K562 treated with DMSO at 1 percent for 4 hours (cell line): Measurements from ENCODE around the gene APBA2. TPM values are rescaled to one million over a fixed set of nuclear protein-coding genes. Genes with fewer than 3 reads are reported as not detected.

Source experiments
- total RNA-seq: library from RNA; unstranded; fragments of 300-600 nt; gene quantifications from 2 replicates; pipeline ENCODE4 v1.2.3, GENCODE V29; 2022; ENCODE audit not compliant: insufficient read depth

Gene APBA2
- total RNA-seq = 23.0 and 28.2 TPM in 2 replicates

DNA sequence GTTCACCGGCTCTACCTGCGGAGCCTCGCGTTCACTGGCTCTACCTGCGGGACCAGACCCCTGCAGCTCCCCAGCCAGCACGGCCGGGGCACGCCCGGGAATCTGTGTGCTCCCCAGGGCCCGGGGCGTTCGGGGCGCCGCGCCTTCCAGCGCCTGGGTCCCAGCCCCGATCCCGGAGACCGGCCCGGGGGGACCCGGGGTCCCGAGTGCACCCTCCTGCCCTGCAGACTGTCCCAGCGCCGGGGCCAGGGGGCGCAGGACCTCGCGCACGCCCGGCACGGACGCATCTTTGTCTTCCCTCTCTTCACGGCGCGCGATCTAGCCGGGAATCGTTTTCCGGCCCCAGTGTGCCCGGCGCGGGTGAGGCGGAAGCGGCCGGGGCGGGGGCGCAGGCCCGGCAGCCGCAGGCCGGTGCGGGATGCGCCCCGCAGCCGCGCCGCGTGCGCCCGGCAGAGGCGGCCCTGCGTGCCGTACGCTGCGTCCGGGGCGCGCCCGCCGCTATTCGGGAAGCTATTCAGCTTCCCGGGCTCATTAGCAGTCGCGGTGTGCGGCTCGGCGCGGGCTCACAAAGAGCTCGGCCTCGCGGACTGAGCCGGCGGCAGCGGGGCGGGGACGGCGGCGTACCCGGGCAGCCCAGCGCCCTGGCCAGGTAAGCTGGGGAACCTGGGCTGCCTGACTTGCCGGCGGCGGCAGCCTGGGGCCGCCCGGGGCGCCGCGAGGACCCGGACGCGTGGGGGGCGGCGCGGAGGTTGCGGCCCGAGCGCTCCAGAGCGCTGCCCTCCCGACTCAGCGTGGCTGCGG is at the start of gene APBA2:
APBA2 (plus strand) TSS at position 345 of the 801 bp plus-strand sequence. CDS start 167,911 bp downstream, outside the sequence.

DNA sequence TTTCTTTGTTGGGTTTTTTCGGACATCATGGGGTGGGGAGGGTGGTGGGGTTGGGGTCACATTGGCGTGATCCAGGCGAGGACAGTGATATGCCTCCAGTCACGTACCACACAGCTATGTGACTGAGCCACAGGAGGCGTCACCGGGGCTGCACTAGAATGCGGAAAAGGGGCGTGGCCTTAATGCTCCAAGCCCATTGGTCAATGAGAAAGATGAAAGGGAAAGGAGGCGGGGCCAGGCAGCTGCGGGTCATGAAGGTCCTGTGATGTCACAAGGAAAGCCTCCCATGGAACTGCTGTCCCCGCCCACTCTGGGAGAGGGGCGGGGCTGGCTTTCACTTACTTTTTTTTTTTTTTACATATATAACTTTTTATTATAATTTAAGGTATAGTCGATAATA is 37.3 kb upstream of the APBA2 start, which contains the start of gene GOLGA6L7:
GOLGA6L7 (minus strand) TSS at position 124 of the 400 bp plus-strand sequence; CDS start at position 29, 95 bp downstream.

Other genes with a start within 250 kb of the APBA2 start
- not detected in 2 replicates for gene GOLGA8M, start 173.6 kb upstream of the APBA2 start, total RNA-seq
- gene GOLGA6L7, start 37.3 kb upstream of the APBA2 start, total RNA-seq = not detected in 2 replicates